ENCODE data around the gene MZT2B.
"Not testable (repeated sequence)": the region's sequence is repeated elsewhere in the genome, so short reads cannot be mapped to it uniquely, and the experiment has no call there.

Gene MZT2B

DNA sequence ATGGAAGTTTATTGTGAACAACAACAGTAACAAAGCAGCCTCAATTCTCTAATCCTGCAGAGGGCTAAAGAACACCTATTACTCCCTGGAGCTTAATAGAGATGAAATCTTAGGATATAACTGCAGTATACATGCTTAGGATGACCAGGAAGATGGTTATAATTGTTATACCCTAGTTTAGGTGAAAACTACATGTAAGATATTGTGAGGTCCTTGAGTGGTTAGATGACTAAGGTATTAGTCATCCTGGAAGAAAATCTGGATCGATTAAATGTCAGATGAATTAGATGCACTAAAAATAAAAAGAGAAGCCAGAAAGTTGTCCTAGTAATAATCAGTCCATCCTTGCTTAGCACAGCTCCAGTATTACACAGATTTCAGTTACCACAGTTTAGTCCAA is 38.4 kb downstream of the MZT2B start:
- not testable (repeated sequence) for DNase-seq

DNA sequence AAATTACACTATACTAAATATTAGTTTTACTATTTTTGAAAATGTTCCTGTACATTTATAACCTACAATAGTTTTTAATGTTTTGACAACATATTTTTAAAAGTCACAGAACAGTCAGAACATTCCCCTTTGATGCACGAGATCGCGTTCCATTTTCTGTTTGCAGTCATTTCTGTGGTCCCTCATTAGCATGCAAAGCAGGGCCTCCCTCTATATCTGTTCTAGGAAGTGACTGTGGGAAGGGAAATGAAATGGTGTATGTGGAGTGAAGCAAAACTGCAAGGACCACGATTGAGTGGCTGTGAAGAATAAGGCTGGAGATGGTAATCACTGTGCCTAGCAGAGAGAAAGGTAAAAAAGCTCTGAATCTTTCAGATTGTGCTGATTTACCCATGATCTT is 40.5 kb downstream of the MZT2B start:
- DNase-seq, result not testable (repeated sequence)

DNA sequence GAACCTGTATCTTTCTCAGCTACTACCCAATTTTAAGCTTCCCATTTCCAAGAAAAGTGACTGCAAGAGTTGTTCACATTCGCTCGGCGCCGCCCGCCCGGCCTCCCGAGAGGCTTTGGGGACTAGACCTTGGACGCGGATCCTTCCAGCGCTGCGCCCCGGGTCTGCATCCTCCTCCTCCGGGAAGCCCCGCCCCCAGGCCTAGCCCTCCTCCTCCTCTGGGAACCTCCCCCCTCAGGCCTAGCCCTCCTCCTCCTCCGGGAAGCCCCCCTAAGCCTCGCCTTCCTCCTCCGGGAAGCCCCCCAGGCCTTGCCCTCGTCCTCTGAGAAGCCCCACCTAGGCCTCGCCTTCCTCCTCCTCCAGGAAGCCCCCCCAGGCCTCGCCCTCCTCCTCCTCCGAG is 45.9 kb downstream of the MZT2B start:
- not testable (repeated sequence) for DNase-seq

DNA sequence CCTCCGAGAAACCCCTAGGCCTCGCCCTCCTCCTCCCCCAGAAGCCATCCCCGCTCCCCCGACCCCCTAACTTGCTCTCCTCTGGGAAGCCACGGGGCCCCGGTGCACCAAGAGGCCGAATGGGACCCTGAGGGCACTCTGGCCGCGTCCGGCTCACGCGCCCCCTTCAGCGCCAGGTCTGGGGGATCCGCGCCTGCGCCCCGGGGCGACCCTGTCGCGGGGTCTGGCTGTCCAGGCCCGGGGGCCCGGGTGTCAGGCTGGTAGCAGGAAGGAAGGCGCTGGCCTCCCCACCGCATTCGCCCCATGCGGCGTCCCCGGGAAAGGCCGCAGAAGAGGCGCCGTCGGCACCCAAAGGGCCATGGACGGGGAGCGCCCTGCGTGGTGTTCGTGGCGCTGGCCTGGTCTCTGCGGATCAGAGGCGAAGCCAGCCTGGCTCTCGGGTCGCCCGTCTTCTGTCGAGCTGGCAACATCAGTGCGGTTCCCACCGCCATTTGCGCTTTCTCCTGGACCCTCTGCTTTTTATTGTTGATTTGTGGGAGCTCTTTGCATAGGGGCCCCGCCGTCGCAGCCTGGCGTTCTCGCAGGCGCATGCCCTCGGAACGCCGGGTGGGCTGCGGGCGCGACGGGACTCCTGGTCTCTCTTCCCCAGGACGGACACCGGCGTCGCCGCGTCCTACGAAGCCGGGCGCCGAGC is 46.6 kb downstream of the MZT2B start:
- DNase-seq, result not testable (repeated sequence)

DNA sequence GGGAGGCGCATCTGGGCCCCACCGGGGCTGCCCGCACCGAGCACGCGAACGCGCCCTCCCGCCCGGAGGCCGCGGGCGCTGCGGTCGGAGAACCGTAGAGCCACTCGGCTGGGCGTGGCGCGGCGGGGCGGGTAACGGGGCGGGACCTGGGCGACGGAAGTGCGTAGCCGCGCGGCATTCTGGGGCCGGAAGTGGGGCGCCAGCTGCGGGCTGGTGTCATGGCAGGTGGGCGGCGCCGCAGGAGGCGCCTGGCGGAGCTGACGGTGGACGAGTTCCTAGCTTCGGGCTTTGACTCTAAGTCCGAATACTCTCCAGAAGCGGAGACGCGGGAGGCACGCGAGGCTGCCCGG is 47.1 kb downstream of the MZT2B start:
- peak in 1 of 2 donors; percentile 41 for DNase-seq

DNA sequence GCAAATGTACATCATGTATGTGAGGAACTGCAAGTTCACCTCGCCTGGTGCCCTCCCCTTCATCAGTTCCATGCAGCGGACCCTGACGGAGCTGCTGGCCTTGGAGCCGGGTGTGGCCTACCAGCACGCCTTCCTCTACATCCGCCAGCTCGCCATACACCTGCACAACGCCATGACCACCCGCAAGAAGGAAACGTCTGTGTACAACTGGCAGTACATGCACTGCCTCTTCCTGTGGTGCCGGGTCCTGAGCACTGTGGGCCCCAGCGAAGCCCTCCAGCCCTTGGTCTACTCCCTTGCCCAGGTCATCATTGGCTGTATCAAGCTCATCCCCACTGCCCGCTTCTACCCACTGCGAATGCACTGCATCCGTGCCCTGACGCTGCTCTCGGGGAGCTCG is 48.3 kb downstream of the MZT2B start:
- DNase-seq, result not testable (repeated sequence)

DNA sequence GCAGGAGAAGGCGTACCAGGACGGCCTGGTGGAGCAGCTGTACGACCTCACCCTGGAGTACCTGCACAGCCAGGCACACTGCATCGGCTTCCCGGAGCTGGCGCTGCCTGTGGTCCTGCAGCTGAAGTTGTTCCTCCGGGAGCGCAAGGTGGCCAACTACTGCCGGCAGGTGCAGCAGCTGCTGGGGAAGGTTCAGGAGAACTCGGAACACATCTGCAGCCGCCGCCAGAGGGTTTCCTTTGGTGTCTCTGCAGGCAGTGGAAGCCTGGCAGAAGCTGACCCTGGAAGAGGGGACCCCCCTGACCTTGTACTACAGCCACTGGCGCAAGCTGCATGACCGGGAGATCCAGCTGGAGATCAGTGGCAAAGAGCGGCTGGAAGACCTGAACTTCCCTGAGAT is 48.8 kb downstream of the MZT2B start:
- DNase-seq, result not testable (repeated sequence)

DNA sequence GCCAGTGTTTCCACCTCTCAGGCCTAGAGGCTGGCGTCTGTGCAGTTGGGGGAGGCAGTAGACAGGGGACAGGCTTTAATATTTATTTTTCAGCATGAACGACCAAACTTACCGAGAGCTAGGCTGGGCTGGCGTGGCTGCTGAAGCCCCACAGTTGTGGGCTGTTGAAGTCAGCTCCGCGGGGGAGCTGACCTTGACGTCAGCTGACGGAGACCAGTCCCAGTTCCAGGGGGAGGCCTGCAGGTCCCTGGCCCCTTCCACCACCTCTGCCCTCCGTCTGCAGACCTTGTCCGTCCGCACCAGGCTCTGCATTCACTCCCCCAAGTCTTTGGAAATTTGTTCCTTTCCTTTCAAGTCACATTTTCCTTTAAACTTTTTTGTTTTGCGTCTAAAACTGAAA is 49.6 kb downstream of the MZT2B start:
- DNase-seq, result no peak

DNA sequence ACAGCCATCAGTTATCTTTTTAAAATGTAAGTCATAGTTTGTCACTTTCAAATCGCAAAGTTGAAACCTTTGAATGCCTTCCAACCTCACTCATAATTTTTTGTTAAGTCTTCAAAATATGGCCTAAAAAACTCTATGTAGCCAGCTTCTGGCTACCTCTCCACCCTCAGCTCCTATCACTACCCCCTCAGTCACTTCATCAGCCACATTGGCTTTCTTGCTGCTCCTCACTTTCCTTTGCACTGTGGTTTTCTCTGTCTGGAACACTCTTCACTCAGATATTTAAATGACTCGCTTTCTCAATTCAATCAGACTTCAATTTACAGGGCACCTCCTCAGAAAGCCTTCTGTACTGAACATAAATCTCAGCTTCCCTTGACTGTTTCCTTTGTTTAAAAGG is 51.0 kb downstream of the MZT2B start:
- not testable (repeated sequence) for DNase-seq

DNA sequence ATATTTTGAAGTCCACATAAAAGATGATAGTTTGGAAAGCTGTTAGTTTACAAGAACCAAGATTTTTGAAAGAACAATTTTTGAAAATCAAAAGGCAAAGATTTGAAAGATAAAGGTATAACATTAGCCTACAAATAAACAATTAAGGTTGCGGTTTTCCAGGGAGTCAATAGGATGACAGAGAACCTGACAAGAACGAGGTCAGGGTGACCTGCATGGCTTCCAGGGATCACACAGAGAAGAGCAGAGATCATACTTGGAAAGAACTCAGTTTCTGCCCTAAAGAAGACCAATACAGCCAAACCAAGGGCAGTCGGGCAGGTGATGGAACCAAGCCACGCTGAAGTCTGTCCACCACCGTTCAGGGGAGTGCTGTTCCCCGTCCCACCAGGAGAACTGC is 57.5 kb downstream of the MZT2B start:
- DNase-seq, result not testable (repeated sequence)

All from stimulated activated CD4-positive, alpha-beta T cell treated with anti-CD3 and anti-CD28 coated beads, Interleukin-2, amount 100 ng/mL, for 24 hours (primary cell).